Skeletal muscle cell (primary cell): ENCODE measurements around the gene BOD1.

ENCODE experiments used
- DNase-seq: peaks from one replicate; pipeline ENCODE4 v3.0.0-alpha.2; 2010; ENCODE audit warnings: low read depth
- H3K4me3 ChIP-seq: 2 replicates; pipeline ENCODE4 v1.5.1; 2011; ENCODE audit warnings: low read depth, mild to moderate bottlenecking, control low read depth, low read length, moderate library complexity

Gene BOD1

GRCh38 chr5:173582216-173583111, 34.0 kb downstream of the BOD1 start:
- DNase-seq: peak; percentile 33
- no peak overlapping the region for H3K4me3 ChIP-seq

- no peak for DNase-seq
- no peak overlapping the region for H3K4me3 ChIP-seq
Observed at GRCh38 chr5:173581408-173582215, 34.8 kb downstream of the BOD1 start.

- no peak for DNase-seq
- no peak overlapping the region for H3K4me3 ChIP-seq
Observed at GRCh38 chr5:173578947-173579615, 37.4 kb downstream of the BOD1 start.

- DNase-seq: no peak
- H3K4me3 ChIP-seq: no peak overlapping the region
Observed at GRCh38 chr5:173577817-173578216, 38.6 kb downstream of the BOD1 start.

GRCh38 chr5:173577166-173577565, 39.3 kb downstream of the BOD1 start:
- no peak overlapping the region for H3K4me3 ChIP-seq
- DNase-seq: no peak

- H3K4me3 ChIP-seq: no peak overlapping the region
- DNase-seq: no peak
Observed at GRCh38 chr5:173575985-173576384, 40.5 kb downstream of the BOD1 start.

- no peak overlapping the region for H3K4me3 ChIP-seq
- no peak for DNase-seq
Observed at GRCh38 chr5:173574983-173575382, 41.5 kb downstream of the BOD1 start.

- peak overlapping the region; percentile 23 for H3K4me3 ChIP-seq
- DNase-seq: no peak
Observed at GRCh38 chr5:173573126-173573960, 43.1 kb downstream of the BOD1 start.

- peak overlapping the region; percentile 23 for H3K4me3 ChIP-seq
Observed at GRCh38 chr5:173572431-173573125, 43.9 kb downstream of the BOD1 start.

GRCh38 chr5:173570321-173571090, 45.9 kb downstream of the BOD1 start:
- H3K4me3 ChIP-seq: no peak overlapping the region
- DNase-seq: no peak

More at GRCh38 chr5:173572431-173573125, 43.9 kb downstream of the BOD1 start:
- no peak for DNase-seq

GRCh38 chr5:173568703-173569102, 47.7 kb downstream of the BOD1 start:
- H3K4me3 ChIP-seq: no peak overlapping the region
- no peak for DNase-seq

GRCh38 chr5:173568128-173568527, 48.3 kb downstream of the BOD1 start:
- H3K4me3 ChIP-seq: no peak overlapping the region
- DNase-seq: no peak

GRCh38 chr5:173567548-173567947, 48.9 kb downstream of the BOD1 start:
- DNase-seq: peak; percentile 49
- H3K4me3 ChIP-seq: no peak overlapping the region

- DNase-seq: no peak
- H3K4me3 ChIP-seq: no peak overlapping the region
Observed at GRCh38 chr5:173565491-173566072, 50.9 kb downstream of the BOD1 start.

GRCh38 chr5:173564106-173564505, 52.3 kb downstream of the BOD1 start:
- no peak overlapping the region for H3K4me3 ChIP-seq
- DNase-seq: no peak

- no peak for DNase-seq
- no peak overlapping the region for H3K4me3 ChIP-seq
Observed at GRCh38 chr5:173563246-173563645, 53.2 kb downstream of the BOD1 start.

- no peak for DNase-seq
- no peak overlapping the region for H3K4me3 ChIP-seq
Observed at GRCh38 chr5:173562451-173562850, 54.0 kb downstream of the BOD1 start.
